Vagina (tissue), 2 donors: ENCODE data around the gene CEP104. TPM values are rescaled to one million over a fixed set of nuclear protein-coding genes. Genes with fewer than 3 reads are reported as not detected.

ENCODE experiments used
- DNase-seq, 2 donors: peaks; one replicate each; pipeline ENCODE4 v3.0.0-alpha.2; 2017; ENCODE audit errors: extremely low spot score in 2 of 2
- H3K27ac ChIP-seq: fragments of 200-600 bp; sonication (generic); one replicate; pipeline ENCODE4 v1.5.1; 2019
- H3K27me3 ChIP-seq: fragments of 200-600 bp; sonication (generic); one replicate; pipeline ENCODE4 v1.5.1; 2019
- H3K36me3 ChIP-seq, 2 donors: fragments of 200-600 bp; sonication (generic); one replicate each; pipeline ENCODE4 v1.5.1; 2017 to 2019
- H3K4me1 ChIP-seq: fragments of 200-600 bp; sonication (generic); one replicate; pipeline ENCODE4 v1.5.1; 2019
- H3K4me3 ChIP-seq, 2 donors: fragments of 200-600 bp; sonication (generic); 1 replicate in 1 of 2; 2 replicates in 1 of 2; pipeline ENCODE4 v1.5.1; 2016 to 2019
- H3K9me3 ChIP-seq: fragments of 200-600 bp; sonication (generic); one replicate; pipeline ENCODE4 v1.5.1; 2019
- CTCF ChIP-seq, 3 experiments: fragments of 450-650 bp in 2 of 3; fragments of 200-600 bp in 1 of 3; sonication (generic) in 1 of 3; IDR thresholded peaks; one replicate each; pipeline ENCODE4 v1.5.1; 2017 to 2019; ENCODE audit warnings: antibody characterized with exemption in 3 of 3, mild to moderate bottlenecking in 2 of 3, moderate library complexity in 2 of 3
- POLR2A ChIP-seq, 2 donors: fragments of 450-650 bp; IDR thresholded peaks; one replicate each; pipeline ENCODE4 v1.6.1; 2017; ENCODE audit warnings: antibody characterized with exemption in 2 of 2, mild to moderate bottlenecking in 2 of 2, moderate library complexity in 2 of 2
- POLR2AphosphoS5 ChIP-seq, 2 donors: sonication (generic); formaldehyde crosslinking; IDR thresholded peaks; one replicate each; pipeline ENCODE4 v1.9.0; 2017; ENCODE audit warnings: antibody characterized with exemption in 2 of 2, mild to moderate bottlenecking in 2 of 2, low read depth in 1 of 2; ENCODE audit not compliant: insufficient read depth in 1 of 2
- intact Hi-C: fragments of 100-400 bp; cut with DNase I; formaldehyde crosslinking; loops from one replicate; pipeline ENCODE4 v1.15.1; 2023
- total RNA-seq: library from RNA; depleted of rRNA; stranded (reverse); fragments of >200 nt; gene quantifications from one replicate; pipeline ENCODE4 v1.2.3, GENCODE V29; 2016

CEP104 gene
- total RNA-seq, 1 donor from 2014 or later = 62.9 TPM

- DNase-seq = no peak
- peaks cover 7% of the 10 kb centered on the region for H3K9me3 ChIP-seq
- H3K27ac ChIP-seq = no peak overlapping the region
- no peak overlapping the region for H3K4me3 ChIP-seq
- no peaks in the 10 kb centered on the region for H3K27me3 ChIP-seq
- intact Hi-C loops = no loop called here
- TF ChIP-seq POLR2AphosphoS5 (IDR thresholded peaks at IDR 0.05; ENCODE audit: insufficient read depth in 1 of 2, low read depth in 1 of 2) (no peak), POLR2A (IDR thresholded peaks at IDR 0.05) (no peak), CTCF (IDR thresholded peaks at IDR 0.05) (no peak)
- H3K36me3 ChIP-seq = peaks cover 0 to 16% of the 10 kb centered on the region in 2 donors
- H3K4me1 ChIP-seq = peaks cover 11% of the 10 kb centered on the region
These were observed 38.4 kb upstream of the CEP104 start for GRCh38 chr1:3895279-3895950.

- H3K27me3 ChIP-seq = no peaks in the 10 kb centered on the region
- peaks cover 10% of the 10 kb centered on the region for H3K4me1 ChIP-seq
- H3K9me3 ChIP-seq = peaks cover 7% of the 10 kb centered on the region
- DNase-seq = no peak
- TF ChIP-seq POLR2A (IDR thresholded peaks at IDR 0.05) (no peak), CTCF (IDR thresholded peaks at IDR 0.05) (no peak), POLR2AphosphoS5 (IDR thresholded peaks at IDR 0.05; ENCODE audit: insufficient read depth in 1 of 2, low read depth in 1 of 2) (no peak)
- intact Hi-C loops = no loop called here
- no peak overlapping the region for H3K27ac ChIP-seq
- H3K36me3 ChIP-seq = peaks cover 0 to 23% of the 10 kb centered on the region in 2 donors
- no peak overlapping the region for H3K4me3 ChIP-seq
These were observed 37.7 kb upstream of the CEP104 start for GRCh38 chr1:3894626-3895278.

- Histone ChIP-seq H3K36me3 (peaks cover 0 to 36% of the 10 kb centered on the region in 2 donors), H3K4me3 (no peak overlapping the region), H3K27me3 (no peaks in the 10 kb centered on the region), H3K27ac (no peak overlapping the region), H3K4me1 (no peaks in the 10 kb centered on the region), H3K9me3 (peaks cover 4% of the 10 kb centered on the region)
- intact Hi-C loops = no loop called here
- TF ChIP-seq POLR2A (IDR thresholded peaks at IDR 0.05) = no peak
- DNase-seq = no peak
These were observed 36.2 kb upstream of the CEP104 start for GRCh38 chr1:3893190-3893589.

GRCh38 chr1:3892748-3893147 lies 35.7 kb upstream of the CEP104 start:
- Histone ChIP-seq H3K27ac (no peak overlapping the region), H3K4me1 (no peaks in the 10 kb centered on the region), H3K9me3 (no peaks in the 10 kb centered on the region), H3K36me3 (peaks cover 0 to 40% of the 10 kb centered on the region in 2 donors), H3K4me3 (no peak overlapping the region), H3K27me3 (no peaks in the 10 kb centered on the region)
- intact Hi-C loops = no loop called here
- TF ChIP-seq POLR2AphosphoS5 (IDR thresholded peaks at IDR 0.05; ENCODE audit: insufficient read depth in 1 of 2, low read depth in 1 of 2) (no peak), POLR2A (IDR thresholded peaks at IDR 0.05) (no peak), CTCF (IDR thresholded peaks at IDR 0.05) (no peak)
- DNase-seq = no peak

GRCh38 chr1:3891329-3891865 lies 34.4 kb upstream of the CEP104 start:
- peaks cover 0 to 48% of the 10 kb centered on the region in 2 donors for H3K36me3 ChIP-seq
- no peak overlapping the region for H3K4me3 ChIP-seq
- H3K9me3 ChIP-seq = no peaks in the 10 kb centered on the region
- TF ChIP-seq CTCF (IDR thresholded peaks at IDR 0.05) (no peak), POLR2A (IDR thresholded peaks at IDR 0.05) (no peak), POLR2AphosphoS5 (IDR thresholded peaks at IDR 0.05; ENCODE audit: insufficient read depth in 1 of 2, low read depth in 1 of 2) (no peak)
- intact Hi-C loops = no loop called here
- no peak overlapping the region for H3K27ac ChIP-seq
- no peak for DNase-seq
- no peaks in the 10 kb centered on the region for H3K27me3 ChIP-seq
- H3K4me1 ChIP-seq = no peaks in the 10 kb centered on the region
